Subcutaneous adipose tissue (tissue), 4 donors: Measurements from ENCODE around the gene PNPLA8. TPM values are rescaled to one million over a fixed set of nuclear protein-coding genes. Genes with fewer than 3 reads are reported as not detected.

Experiments
- CTCF ChIP-seq: fragments of 450-650 bp; IDR thresholded peaks from one replicate; pipeline ENCODE4 v1.5.1; 2016; ENCODE audit warnings: low read depth, mild to moderate bottlenecking, control low read depth, antibody characterized with exemption, moderate library complexity
- total RNA-seq, 4 donors: library from RNA; depleted of rRNA; stranded (reverse); fragments of >200 nt; gene quantifications; one replicate each; pipeline ENCODE4 v1.1.0, GENCODE V29; 2016

Gene PNPLA8
- total RNA-seq, 4 donors from 2014 or later = 43.2 to 83.6 (median 51.7) TPM

DNA sequence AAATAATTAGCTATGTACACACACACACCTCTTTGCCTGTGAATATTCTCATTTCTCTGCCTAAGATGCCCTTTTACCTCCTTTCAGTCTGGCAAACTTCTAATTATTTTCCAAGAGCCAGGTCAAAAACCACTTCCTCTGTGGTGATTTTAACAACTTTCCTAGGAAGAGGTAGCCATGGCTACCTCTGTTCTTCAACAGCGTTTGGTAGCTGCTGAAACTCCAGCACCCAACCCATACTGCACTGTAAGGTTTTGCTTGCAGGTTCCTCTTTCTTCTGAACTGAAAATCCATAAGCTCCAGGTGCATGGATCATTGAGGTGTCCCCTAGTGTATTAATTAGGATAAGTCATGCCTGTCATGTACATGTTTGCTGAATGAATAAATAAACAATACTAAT lies 95.3 kb downstream of the PNPLA8 start:
- TF ChIP-seq CTCF = no peak

- TF ChIP-seq CTCF = no peak
Measured at GRCh38 chr7:108427766-108428165, 98.2 kb downstream of the PNPLA8 start.

GRCh38 chr7:108425714-108426275 lies 100.1 kb downstream of the PNPLA8 start:
- no peak for TF ChIP-seq CTCF

DNA sequence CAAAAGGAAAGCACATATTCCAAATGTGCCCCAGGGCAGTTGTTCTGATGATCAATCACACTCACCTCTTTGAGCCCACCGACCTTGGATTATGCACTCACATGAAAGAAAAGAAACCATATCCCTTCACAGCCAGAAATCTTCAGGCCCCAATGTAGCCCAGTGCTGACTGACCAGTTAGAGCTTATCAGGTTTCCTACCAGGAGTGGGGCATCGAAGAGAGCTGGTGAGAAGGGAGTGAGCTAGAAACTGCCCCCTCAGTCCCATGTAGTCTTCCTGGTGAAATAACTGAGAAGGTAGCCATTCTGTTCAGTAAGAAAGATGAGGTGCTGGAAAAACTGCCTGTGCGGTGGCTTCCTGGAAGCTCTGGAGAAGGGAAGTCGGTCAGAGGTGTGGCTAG lies 101.9 kb downstream of the PNPLA8 start:
- TF ChIP-seq CTCF = no peak

DNA sequence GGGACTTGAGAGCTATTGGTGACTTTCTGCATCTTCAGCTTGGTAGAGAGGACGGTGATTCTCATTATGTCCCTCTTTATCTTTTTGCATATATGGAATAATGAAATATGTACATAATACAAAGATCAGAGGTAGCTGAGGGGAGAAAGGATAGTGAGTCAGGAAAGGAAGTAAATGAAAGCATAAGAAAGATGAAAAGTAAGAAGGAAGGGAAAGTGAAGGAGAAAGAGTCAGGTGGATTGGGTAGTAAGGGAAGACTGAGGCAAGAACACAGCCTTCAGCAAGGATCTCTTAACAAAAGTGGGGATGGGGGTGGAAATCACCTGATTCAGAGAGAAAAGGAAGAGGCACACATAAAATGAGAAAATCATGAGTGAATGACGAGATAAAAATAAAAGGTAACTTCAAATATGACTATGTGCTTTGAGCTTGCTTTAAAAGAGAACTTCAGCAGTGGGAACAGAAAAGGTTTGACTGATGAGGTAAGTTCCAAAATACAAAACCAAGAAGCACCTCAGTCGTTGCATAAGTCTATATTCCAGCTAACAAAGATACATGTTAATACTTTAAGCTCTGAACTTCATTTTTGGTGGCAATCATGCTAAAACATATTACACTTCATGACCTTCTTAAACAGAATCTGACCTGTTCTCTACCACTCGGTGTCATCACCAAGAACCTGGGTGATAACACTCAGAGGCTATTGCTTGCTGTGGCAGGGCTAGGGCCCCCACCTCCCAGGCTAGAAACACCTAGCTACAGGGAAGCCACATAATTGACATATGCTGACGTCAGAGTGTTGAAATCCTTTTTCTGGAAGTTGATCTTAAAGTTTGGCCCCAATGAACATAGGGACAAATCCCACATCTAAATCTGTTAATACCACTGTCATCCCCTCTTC lies 102.6 kb downstream of the PNPLA8 start:
- TF ChIP-seq CTCF = no peak

- TF ChIP-seq CTCF = no peak
Measured at GRCh38 chr7:108421720-108422331, 104.1 kb downstream of the PNPLA8 start.

Other genes with a start within 250 kb of the PNPLA8 start
- gene NRCAM, start 69.7 kb downstream of the PNPLA8 start, total RNA-seq = 10 to 100 TPM; 21.1 to 74.4 (median 49.3) TPM
- 10 to 100 TPM; 17.3 to 29.3 (median 21.3) TPM for gene THAP5, start 43.6 kb upstream of the PNPLA8 start, total RNA-seq
- 10 to 100 TPM; 14.3 to 58.0 (median 31.5) TPM for gene DNAJB9, start 43.7 kb upstream of the PNPLA8 start, total RNA-seq